DND-41 (cell line): ENCODE data around the gene SH3RF3.

ENCODE experiments used
- CTCF ChIP-seq: IDR thresholded peaks from 2 replicates; pipeline ENCODE4 v1.5.1; 2012; ENCODE audit warnings: borderline replicate concordance, low read length, moderate library complexity, mild to moderate bottlenecking; ENCODE audit not compliant: poor library complexity, severe bottlenecking; ENCODE audit errors: extremely low read depth
- EZH2 ChIP-seq: IDR thresholded peaks from 3 replicates; pipeline ENCODE4 v1.6.1; 2012; ENCODE audit warnings: borderline replicate concordance, low read depth, mild to moderate bottlenecking, moderate library complexity, low read length, inconsistent platforms; ENCODE audit not compliant: severe bottlenecking

- TF ChIP-seq CTCF (no peak), EZH2 (no peak)
These were observed 350.8 kb downstream of the SH3RF3 start for GRCh38 chr2:109479804-109480203.
